Esophagus squamous epithelium (tissue), 4 donors: ENCODE measurements around the gene VSTM2L.

Experiments used
- POLR2A ChIP-seq, 4 donors: fragments of 450-650 bp; IDR thresholded peaks; one replicate each; pipeline ENCODE4 v1.6.1; 2017; ENCODE audit warnings: antibody characterized with exemption in 4 of 4, mild to moderate bottlenecking in 4 of 4, moderate library complexity in 3 of 4
- TF ChIP-seq, protein P1 (sequence below), 6 experiments: fragments of 450-650 bp in 4 of 6; fragments of 200-600 bp in 2 of 6; sonication (generic) in 2 of 6; IDR thresholded peaks; one replicate each; pipeline ENCODE4 v1.5.1; 2016 to 2019; ENCODE audit warnings: antibody characterized with exemption in 6 of 6, mild to moderate bottlenecking in 4 of 6, moderate library complexity in 4 of 6

DNA sequence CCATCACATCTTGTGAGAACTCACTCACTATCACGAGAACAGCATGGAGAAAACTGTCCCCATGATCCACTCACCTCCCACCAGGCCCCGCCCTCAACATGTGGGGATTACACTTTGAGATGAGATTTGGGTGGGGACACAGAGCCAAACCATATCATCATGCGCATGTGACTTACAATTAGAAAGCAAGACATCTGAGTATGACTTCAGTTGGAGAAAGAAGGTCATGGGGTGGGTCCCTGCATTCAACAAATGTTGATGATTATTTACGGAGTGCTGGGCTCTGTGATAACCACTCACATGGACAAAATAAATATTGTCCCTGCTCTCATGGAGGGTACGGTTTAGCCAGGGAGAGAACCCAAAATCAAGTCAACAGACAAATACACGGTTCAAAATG, 37.9 kb downstream of the VSTM2L start:
- TF ChIP-seq POLR2A (IDR thresholded peaks at IDR 0.05), result no peak
- TF ChIP-seq, protein P1, sequence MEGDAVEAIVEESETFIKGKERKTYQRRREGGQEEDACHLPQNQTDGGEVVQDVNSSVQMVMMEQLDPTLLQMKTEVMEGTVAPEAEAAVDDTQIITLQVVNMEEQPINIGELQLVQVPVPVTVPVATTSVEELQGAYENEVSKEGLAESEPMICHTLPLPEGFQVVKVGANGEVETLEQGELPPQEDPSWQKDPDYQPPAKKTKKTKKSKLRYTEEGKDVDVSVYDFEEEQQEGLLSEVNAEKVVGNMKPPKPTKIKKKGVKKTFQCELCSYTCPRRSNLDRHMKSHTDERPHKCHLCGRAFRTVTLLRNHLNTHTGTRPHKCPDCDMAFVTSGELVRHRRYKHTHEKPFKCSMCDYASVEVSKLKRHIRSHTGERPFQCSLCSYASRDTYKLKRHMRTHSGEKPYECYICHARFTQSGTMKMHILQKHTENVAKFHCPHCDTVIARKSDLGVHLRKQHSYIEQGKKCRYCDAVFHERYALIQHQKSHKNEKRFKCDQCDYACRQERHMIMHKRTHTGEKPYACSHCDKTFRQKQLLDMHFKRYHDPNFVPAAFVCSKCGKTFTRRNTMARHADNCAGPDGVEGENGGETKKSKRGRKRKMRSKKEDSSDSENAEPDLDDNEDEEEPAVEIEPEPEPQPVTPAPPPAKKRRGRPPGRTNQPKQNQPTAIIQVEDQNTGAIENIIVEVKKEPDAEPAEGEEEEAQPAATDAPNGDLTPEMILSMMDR (IDR thresholded peaks at IDR 0.05), result no peak
